Fibroblast of pulmonary artery (primary cell): ENCODE data around the gene ANO5.

Experiments
- DNase-seq: peaks from one replicate; pipeline ENCODE4 v3.0.0-alpha.2; 2010; ENCODE audit warnings: low read depth
- H3K4me3 ChIP-seq: replicated peaks from 2 replicates; pipeline ENCODE4 v1.5.1; 2011; ENCODE audit warnings: low read depth, mild to moderate bottlenecking, control low read depth, low read length, moderate library complexity
- TF ChIP-seq, protein P1 (sequence below): IDR thresholded peaks from 2 replicates; pipeline ENCODE4 v1.5.1; 2011; ENCODE audit warnings: mild to moderate bottlenecking, control low read depth, low read length, inconsistent platforms; ENCODE audit errors: missing control alignments

Gene ANO5

DNA sequence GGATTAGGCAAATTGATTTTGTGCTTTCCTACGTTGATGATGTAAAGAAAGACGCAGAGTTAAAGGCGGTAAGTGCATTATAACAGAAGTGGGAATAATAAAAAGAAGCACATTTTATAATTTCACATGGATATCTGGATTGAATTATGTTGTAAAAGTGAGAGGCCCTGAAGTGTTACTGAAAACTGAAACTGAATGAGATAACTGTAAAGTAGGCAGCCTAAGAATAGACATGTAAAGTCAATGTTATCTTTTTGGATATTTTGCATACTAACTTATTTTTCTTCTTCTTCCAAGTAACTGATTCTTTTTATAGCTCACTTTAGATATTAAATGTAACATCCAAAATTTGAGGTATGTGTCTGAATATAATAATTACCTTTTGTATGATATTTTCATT is 28.3 kb downstream of the ANO5 start:
- TF ChIP-seq, protein P1, sequence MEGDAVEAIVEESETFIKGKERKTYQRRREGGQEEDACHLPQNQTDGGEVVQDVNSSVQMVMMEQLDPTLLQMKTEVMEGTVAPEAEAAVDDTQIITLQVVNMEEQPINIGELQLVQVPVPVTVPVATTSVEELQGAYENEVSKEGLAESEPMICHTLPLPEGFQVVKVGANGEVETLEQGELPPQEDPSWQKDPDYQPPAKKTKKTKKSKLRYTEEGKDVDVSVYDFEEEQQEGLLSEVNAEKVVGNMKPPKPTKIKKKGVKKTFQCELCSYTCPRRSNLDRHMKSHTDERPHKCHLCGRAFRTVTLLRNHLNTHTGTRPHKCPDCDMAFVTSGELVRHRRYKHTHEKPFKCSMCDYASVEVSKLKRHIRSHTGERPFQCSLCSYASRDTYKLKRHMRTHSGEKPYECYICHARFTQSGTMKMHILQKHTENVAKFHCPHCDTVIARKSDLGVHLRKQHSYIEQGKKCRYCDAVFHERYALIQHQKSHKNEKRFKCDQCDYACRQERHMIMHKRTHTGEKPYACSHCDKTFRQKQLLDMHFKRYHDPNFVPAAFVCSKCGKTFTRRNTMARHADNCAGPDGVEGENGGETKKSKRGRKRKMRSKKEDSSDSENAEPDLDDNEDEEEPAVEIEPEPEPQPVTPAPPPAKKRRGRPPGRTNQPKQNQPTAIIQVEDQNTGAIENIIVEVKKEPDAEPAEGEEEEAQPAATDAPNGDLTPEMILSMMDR = no peak
- H3K4me3 ChIP-seq = no peak overlapping the region
- no peak for DNase-seq

DNA sequence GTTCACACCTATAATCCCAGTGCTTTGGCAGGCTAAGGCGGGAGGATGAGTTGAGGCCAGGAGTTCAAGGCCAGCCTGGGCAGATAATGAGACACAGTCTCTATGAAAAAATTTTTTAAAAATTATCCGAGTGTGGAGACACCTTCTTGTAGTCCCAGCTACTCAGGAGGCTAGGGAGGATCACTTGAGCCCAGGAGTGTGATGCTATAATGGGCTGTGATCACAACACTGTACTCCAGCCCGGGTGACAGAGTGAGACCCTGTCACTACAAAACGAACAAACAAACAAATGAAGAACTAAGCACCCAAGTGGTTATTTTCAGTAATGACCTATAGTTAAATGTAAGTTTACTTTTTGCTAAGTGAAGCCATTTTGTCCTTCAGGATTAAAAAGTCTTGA is 32.3 kb downstream of the ANO5 start:
- no peak for DNase-seq
- TF ChIP-seq, protein P1 = no peak
- H3K4me3 ChIP-seq = no peak overlapping the region

- no peak for DNase-seq
- H3K4me3 ChIP-seq = no peak overlapping the region
- TF ChIP-seq, protein P1 = no peak
Observed at GRCh38 chr11:22234743-22235142, 41.9 kb downstream of the ANO5 start.

- DNase-seq = peak; percentile 57
- H3K4me3 ChIP-seq = no peak overlapping the region
- TF ChIP-seq, protein P1 = peak; percentile 78
Observed at GRCh38 chr11:22244986-22245592, 52.2 kb downstream of the ANO5 start.

DNA sequence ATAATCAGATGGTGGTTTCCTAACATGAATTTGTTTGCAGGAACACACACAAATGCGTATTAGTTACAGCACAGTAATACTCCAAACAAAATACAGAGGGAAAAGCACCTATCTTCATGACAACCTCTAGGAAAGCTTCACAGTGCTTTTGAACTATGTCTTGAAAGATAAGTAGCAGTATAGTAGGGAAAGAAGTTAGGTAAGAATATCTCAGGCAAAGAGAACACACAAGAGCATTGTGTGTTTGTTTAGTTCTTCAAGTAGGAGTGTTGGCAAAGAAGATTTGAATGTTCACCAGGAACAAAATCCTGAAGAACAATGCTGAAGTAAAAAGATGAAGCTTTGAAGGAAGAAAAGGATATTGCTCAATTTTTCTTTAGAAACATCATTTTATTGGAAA is 54.1 kb downstream of the ANO5 start:
- DNase-seq = no peak
- H3K4me3 ChIP-seq = no peak overlapping the region
- TF ChIP-seq, protein P1 = no peak

DNA sequence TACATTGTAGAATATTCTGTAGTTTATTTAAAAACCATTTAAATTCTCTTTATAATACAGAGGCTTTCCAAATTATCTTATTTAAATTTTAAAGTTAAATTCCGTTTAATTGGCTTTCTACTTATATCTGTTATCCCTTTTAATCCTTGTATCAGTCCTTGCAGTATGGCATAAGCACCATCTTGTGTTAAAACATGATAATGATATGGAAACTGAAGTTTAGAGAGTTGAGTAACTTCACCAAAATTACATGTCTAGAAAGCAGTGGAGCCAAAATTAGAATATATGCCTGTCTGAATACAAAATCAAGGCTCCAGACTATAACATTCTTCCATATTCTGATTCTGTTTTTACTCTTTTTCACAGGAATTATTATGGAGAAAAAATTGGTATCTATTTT is 57.0 kb downstream of the ANO5 start:
- TF ChIP-seq, protein P1 = no peak
- no peak overlapping the region for H3K4me3 ChIP-seq
- DNase-seq = no peak

DNA sequence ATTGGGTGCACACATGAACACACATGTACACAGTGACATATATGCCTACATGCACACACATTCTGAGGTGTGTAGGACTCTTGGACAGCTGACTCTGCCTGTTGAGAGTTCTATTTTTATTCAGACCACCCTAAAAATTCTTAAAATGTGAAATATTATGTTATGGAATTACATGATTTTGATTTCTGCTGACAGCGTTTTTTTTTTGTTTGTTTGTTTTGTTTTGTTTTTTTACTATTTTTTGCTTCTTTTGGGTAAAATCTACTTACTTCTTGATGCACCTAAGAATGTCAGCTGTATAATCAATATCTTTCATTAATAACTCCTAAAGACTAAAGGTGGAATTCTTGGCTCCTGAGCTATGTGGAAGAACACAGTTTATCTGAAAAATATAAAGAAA is 64.0 kb downstream of the ANO5 start:
- TF ChIP-seq, protein P1 = no peak
- DNase-seq = no peak
- no peak overlapping the region for H3K4me3 ChIP-seq
